Measurements from ENCODE around the gene MT1F.
A peak's percentile ranks its signal among the peaks of the same experiment; 100 is the strongest.
"Not testable (repeated sequence)": the region's sequence is repeated elsewhere in the genome, so short reads cannot be mapped to it uniquely, and the experiment has no call there.

The MT1F gene

GRCh38 chr16:56620339-56620897, 37.3 kb upstream of the MT1F start:
- peaks cover 52% of the 10 kb centered on the region for H3K27me3 Mint-ChIP-seq
- H3K27ac Mint-ChIP-seq, result no peak overlapping the region
- ATAC-seq (no peak), DNase-seq (no peak)
- peaks cover 30% of the 10 kb centered on the region for H3K4me1 Mint-ChIP-seq
- no peaks in the 10 kb centered on the region for H3K9me3 Mint-ChIP-seq
- no peak overlapping the region for H3K4me3 Mint-ChIP-seq

GRCh38 chr16:56621665-56622445, 35.9 kb upstream of the MT1F start:
- ATAC-seq, DNase-seq, H3K4me3 Mint-ChIP-seq, H3K27ac Mint-ChIP-seq, H3K9me3 Mint-ChIP-seq: not testable (repeated sequence)
- H3K4me1 Mint-ChIP-seq, result peaks cover 32% of the 10 kb centered on the region
- H3K27me3 Mint-ChIP-seq, result peaks cover 62% of the 10 kb centered on the region

- H3K9me3 Mint-ChIP-seq, ATAC-seq, DNase-seq, H3K4me3 Mint-ChIP-seq: not testable (repeated sequence)
- Mint-ChIP-seq H3K27ac (peak overlapping the region in 1 of 2 donors; percentile 81), H3K27me3 (peaks cover 56% of the 10 kb centered on the region), H3K4me1 (peaks cover 20% of the 10 kb centered on the region)
Observed at GRCh38 chr16:56623184-56623583, 34.6 kb upstream of the MT1F start.

- Mint-ChIP-seq H3K4me3 (no peak overlapping the region), H3K27ac (no peak overlapping the region), H3K4me1 (peaks cover 20% of the 10 kb centered on the region), H3K27me3 (peaks cover 54% of the 10 kb centered on the region), H3K9me3 (no peaks in the 10 kb centered on the region)
- ATAC-seq, result no peak
- DNase-seq, result no peak
Observed at GRCh38 chr16:56623637-56624036, 34.1 kb upstream of the MT1F start.

DNA sequence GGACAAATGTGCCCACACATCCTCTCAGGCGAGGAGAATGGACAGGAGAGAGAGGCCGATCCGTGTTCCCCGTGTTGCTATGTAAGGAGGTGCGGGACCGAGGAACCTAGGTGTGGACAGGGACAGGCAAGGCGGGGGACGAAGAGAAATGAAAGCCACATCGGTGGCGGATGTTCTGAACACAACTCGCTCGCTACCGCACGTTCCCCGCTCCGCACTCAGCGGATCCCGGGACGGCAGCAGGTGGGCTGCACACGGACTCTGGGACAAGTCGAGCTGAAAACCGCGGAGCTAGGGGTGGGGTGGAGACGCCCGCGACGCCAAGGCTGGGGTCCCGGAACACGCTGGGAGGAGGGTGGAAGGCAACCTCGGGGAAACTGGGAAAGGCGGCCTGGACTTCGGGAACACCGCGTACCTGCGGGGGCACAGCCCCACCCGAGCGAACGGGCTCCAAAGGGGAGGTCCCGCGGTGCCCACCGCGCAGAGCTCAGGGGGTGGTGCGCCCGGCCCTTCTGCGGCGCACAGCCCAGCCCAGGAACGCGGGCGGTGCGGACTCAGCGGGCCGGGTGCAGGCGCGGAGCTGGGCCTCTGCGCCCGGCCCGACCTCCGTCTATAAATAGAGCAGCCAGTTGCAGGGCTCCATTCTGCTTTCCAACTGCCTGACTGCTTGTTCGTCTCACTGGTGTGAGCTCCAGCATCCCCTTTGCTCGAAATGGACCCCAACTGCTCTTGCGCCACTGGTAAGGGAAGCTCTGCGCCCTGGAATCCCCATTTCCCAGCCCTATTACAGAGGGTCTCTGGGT, 32.4 kb upstream of the MT1F start, which contains the start of gene MT1E:
TSS of gene MT1E (plus strand) at position 642 of the 803 bp plus-strand sequence. CDS start at position 713, 71 bp downstream.
- Mint-ChIP-seq H3K27ac (peak within 1 kb of the TSS; percentile 93 to 96), H3K4me3 (peak within 1 kb of the TSS; percentile 89 to 94), H3K27me3 (peaks cover 58% of the 10 kb centered on the region)

DNA sequence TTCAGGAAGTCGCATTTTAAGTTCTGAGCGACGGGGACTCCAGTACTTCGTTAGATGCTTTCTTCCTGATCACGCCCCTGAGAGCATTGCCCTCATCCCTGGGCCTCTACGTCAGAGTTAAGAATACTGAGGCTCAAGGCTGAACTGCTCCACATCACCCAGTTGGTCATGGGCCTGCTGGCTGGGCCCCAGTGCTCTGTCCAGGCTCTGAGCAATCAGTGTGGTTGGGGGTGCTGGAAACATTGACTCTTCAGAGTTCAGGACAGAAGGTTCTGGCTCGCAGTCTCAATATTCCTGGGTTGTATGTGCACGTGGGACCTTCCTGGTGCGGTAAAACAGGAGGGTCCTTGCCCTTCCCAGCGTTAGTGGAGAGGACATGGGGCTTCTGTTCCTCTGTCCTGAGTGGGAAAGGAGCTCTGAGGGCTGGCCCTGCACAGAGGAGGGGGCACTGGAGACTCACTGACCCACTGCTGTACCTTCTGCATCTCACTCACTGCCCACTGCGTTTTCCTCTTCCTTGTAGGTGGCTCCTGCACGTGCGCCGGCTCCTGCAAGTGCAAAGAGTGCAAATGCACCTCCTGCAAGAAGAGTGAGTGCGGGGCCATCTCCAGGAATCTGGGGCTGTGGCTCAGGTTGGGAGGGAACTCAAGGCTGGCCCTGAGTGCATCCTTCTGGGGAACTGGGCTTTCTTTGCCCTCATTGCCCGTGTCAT, 31.7 kb upstream of the MT1F start:
- Mint-ChIP-seq H3K4me3 (peak overlapping the region; percentile 89 to 94), H3K27ac (peak overlapping the region; percentile 87 to 93), H3K27me3 (peaks cover 65% of the 10 kb centered on the region), H3K9me3 (no peaks in the 10 kb centered on the region), H3K4me1 (peaks cover 20% of the 10 kb centered on the region)
- peak; percentile 38 for ATAC-seq
- DNase-seq, result no peak

More for the DNA sequence above, 32.4 kb upstream of the MT1F start, which contains the start of gene MT1E:
- peaks cover 20% of the 10 kb centered on the region for H3K4me1 Mint-ChIP-seq
- no peaks in the 10 kb centered on the region for H3K9me3 Mint-ChIP-seq
- ATAC-seq (peak; percentile 92), DNase-seq (peak; percentile 62 to 73)

GRCh38 chr16:56626685-56627084, 31.1 kb upstream of the MT1F start:
- Mint-ChIP-seq H3K4me1 (peaks cover 22% of the 10 kb centered on the region), H3K27me3 (peaks cover 71% of the 10 kb centered on the region), H3K27ac (no peak overlapping the region), H3K9me3 (no peaks in the 10 kb centered on the region), H3K4me3 (peak overlapping the region; percentile 89 to 94)
- ATAC-seq (no peak), DNase-seq (no peak)

DNA sequence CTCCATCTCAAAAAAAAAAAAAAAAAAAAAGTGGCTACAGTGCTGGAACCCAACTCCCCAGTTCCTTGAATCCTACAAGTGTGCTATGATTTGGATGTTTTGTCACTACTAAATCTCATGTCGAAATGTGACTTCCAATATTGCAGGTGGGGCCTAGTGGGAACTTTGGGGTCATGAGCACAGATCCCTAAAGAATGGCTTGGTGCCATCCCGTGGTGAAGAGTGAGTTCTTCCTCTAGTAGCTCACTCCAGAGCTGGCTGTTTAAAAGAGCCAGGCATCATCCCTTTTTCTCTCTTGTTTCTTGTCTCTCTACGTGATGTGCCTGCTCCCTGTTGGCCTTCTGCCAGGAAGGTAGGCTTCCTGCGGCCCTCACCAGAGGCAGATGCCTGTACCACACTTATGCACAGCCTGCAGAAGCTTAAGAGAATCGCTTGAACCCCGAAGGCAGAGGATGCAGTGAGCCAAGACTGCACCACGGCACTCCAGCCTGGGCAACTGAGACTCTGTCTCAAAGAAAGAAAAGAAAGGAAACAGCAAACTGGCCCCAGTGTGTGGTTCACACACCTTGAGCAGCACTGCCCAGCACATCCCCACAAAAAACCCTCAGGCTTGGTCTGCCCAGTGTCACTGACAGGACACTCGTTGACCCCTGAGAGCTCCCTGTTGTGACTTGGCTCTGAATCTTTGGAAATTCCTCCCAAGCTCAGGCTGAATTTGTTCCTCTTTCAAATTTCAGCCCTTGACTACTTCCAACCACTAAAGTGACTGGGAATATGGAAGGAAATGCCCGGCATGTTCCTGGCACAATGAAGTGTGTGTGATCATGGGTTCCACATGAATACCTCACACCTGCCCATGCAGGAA, 29.0 kb upstream of the MT1F start:
- Mint-ChIP-seq H3K9me3 (no peaks in the 10 kb centered on the region), H3K4me1 (peaks cover 37% of the 10 kb centered on the region), H3K27me3 (peaks cover 91% of the 10 kb centered on the region), H3K27ac (no peak overlapping the region), H3K4me3 (no peak overlapping the region)
- DNase-seq (no peak), ATAC-seq (no peak)

- DNase-seq, result no peak
- Mint-ChIP-seq H3K4me1 (peaks cover 38% of the 10 kb centered on the region), H3K4me3 (no peak overlapping the region), H3K9me3 (no peaks in the 10 kb centered on the region), H3K27me3 (peaks cover 92% of the 10 kb centered on the region), H3K27ac (no peak overlapping the region)
- no peak for ATAC-seq
Observed at GRCh38 chr16:56629531-56629930, 28.2 kb upstream of the MT1F start.

DNA sequence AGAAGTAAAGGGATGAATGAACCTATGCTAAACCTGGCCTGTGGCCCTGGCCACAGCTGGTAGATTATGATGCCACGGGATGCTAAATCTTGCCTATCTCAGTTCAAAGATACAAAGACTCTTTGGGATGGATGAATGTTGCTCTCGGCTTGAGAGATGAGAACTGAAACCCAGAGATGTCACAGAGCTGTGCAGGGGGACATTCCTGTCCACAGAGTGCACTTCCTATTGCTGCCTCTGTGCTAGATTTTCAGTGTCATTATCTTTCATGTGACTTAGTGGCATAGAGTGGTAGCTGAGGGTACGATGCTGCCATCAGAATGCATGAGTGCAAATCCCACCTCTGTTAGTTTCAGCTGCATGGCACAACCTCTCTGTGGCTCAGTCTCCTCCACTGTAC, 27.6 kb upstream of the MT1F start:
- peak; percentile 59 for ATAC-seq
- H3K27me3 Mint-ChIP-seq, result peaks cover 92% of the 10 kb centered on the region

DNA sequence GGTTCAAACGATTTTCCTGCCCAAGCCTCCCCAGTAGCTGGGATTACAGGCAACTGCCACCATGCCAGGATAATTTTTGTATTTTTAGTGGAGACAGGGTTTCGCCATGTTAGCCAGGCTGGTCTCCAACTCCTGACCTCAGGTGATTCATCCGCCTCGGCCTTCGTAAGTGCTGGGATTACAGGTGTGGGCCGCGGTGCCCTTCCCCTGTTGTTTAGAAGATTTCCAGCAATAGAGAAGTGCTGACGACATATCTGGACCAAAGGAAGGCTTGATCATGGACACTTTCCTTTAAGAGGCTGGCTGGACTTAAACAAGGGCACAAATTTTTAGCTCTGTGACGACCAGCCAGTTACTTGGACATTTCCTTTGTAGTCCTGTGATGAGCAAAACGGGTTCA, 26.6 kb upstream of the MT1F start:
- no peak overlapping the region for H3K27ac Mint-ChIP-seq
- peaks cover 92% of the 10 kb centered on the region for H3K27me3 Mint-ChIP-seq
- no peak for ATAC-seq
- no peak for DNase-seq
- peaks cover 39% of the 10 kb centered on the region for H3K4me1 Mint-ChIP-seq
- H3K9me3 Mint-ChIP-seq, result no peaks in the 10 kb centered on the region
- peak overlapping the region in 1 of 2 donors; percentile 79 for H3K4me3 Mint-ChIP-seq

More for the DNA sequence above, 27.6 kb upstream of the MT1F start:
- no peaks in the 10 kb centered on the region for H3K9me3 Mint-ChIP-seq
- H3K4me3 Mint-ChIP-seq, result no peak overlapping the region
- no peak for DNase-seq
- H3K27ac Mint-ChIP-seq, result no peak overlapping the region
- H3K4me1 Mint-ChIP-seq, result peaks cover 39% of the 10 kb centered on the region

GRCh38 chr16:56631832-56632155, 26.0 kb upstream of the MT1F start:
- no peak for ATAC-seq
- H3K4me1 Mint-ChIP-seq, result peaks cover 41% of the 10 kb centered on the region
- DNase-seq, result no peak
- no peaks in the 10 kb centered on the region for H3K9me3 Mint-ChIP-seq
- peak overlapping the region; percentile 79 to 89 for H3K4me3 Mint-ChIP-seq
- H3K27ac Mint-ChIP-seq, result no peak overlapping the region
- H3K27me3 Mint-ChIP-seq, result peaks cover 92% of the 10 kb centered on the region

DNA sequence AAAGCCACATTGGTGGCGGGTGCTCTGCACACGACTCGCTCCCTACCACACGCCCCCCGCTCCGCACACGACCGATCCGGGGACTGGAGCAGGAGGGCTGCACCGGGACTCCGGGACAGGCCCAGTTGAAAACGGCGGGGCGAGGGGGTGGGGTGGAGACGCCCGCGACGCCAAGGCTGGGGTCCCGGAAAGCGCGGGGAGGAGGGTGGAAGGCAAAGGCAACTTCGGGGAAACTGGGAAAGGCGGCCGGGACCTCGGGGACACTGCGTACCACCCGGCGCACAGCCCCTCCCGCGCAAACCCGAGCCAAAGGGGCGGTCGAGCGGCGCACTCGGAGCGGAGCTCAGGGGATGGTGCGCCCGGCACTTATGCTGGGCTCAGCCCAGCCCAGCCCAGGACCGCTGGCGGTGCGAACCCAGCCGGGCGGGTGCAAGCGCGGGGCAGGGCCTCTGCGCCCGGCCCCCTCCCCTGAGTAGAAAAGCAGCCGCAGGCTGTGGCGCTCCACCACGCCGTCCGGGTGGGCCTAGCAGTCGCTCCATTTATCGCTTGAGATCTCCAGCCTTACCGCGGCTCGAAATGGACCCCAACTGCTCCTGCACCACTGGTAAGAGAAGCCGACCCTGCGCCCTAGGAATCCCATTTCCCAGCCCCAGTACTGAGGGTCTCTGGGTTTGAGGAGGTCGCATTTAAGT, 25.5 kb upstream of the MT1F start, which contains the start of gene MT1M:
TSS of gene MT1M (plus strand) at position 504 of the 692 bp plus-strand sequence. CDS start at position 577, 73 bp downstream.
- peak; percentile 53 for ATAC-seq
- peaks cover 41% of the 10 kb centered on the region for H3K4me1 Mint-ChIP-seq
- H3K4me3 Mint-ChIP-seq, result peak within 1 kb of the TSS; percentile 79 to 89
- H3K9me3 Mint-ChIP-seq, result no peaks in the 10 kb centered on the region
- H3K27me3 Mint-ChIP-seq, result peaks cover 92% of the 10 kb centered on the region
- H3K27ac Mint-ChIP-seq, result no peak within 1 kb of the TSS
- no peak for DNase-seq

GRCh38 chr16:56632848-56633365, 24.9 kb upstream of the MT1F start:
- H3K4me1 Mint-ChIP-seq, result peaks cover 46% of the 10 kb centered on the region
- no peak for ATAC-seq
- H3K9me3 Mint-ChIP-seq, result no peaks in the 10 kb centered on the region
- DNase-seq, result no peak
- peak overlapping the region; percentile 77 to 89 for H3K4me3 Mint-ChIP-seq
- no peak overlapping the region for H3K27ac Mint-ChIP-seq
- H3K27me3 Mint-ChIP-seq, result peaks cover 96% of the 10 kb centered on the region
